ENCODE data around the gene B4GALT4.

DNA sequence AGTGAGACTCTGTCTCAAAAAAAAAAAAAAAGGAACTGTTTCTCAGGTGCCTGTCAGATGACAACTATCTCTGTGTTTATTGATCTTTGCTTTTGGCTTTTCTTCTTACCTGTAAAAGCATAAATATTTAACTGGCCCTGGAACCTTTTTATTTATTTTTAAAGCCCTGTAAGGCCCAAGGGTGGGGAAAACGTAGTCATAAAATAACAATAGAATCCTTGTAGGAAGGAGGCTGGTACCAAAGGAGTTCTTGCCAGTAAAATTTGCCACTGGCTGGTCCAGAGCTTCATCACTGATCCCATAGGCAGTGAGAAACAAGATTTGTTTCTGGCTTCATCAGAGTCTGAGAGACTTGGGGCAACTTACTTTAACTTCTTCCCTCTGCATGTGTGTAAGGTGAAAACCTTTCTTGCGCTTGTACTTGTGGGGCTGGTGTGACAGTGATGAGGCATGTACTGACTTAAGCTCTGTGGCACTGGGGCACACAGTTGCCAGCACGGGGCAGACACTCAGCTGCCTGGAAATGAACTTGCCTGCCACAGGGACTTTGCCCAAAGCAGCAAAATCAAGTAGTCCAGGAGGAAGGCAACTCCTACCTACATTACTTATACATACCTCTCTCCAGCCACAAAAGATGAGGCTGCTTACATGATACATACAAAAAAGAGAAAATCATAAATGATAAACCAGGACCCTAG, 19.6 kb downstream of the B4GALT4 start:
- TF ChIP-seq, protein P1, sequence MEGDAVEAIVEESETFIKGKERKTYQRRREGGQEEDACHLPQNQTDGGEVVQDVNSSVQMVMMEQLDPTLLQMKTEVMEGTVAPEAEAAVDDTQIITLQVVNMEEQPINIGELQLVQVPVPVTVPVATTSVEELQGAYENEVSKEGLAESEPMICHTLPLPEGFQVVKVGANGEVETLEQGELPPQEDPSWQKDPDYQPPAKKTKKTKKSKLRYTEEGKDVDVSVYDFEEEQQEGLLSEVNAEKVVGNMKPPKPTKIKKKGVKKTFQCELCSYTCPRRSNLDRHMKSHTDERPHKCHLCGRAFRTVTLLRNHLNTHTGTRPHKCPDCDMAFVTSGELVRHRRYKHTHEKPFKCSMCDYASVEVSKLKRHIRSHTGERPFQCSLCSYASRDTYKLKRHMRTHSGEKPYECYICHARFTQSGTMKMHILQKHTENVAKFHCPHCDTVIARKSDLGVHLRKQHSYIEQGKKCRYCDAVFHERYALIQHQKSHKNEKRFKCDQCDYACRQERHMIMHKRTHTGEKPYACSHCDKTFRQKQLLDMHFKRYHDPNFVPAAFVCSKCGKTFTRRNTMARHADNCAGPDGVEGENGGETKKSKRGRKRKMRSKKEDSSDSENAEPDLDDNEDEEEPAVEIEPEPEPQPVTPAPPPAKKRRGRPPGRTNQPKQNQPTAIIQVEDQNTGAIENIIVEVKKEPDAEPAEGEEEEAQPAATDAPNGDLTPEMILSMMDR (IDR thresholded peaks at IDR 0.05) = no peak
- TF ChIP-seq ZFX (IDR thresholded peaks at IDR 0.05; ENCODE audit: borderline replicate concordance) = no peak

Data from 22Rv1 (cell line).